Keratinocyte (primary cell): ENCODE data around the gene CDC14A. TPM values are rescaled to one million over a fixed set of nuclear protein-coding genes. Genes with fewer than 3 reads are reported as not detected.

ENCODE experiments used
- DNase-seq: peaks from one replicate; pipeline ENCODE4 v3.0.0-alpha.2; 2011; ENCODE audit warnings: low read depth, missing footprints, low spot score
- FAIRE-seq: peaks from 2 replicates; lab custom pipeline; 2011; peaks lifted over from hg19 to GRCh38; lab: Jason Lieb, UNC
- H2AFZ ChIP-seq: 2 replicates; pipeline ENCODE4 v1.6.0; 2012; ENCODE audit warnings: low read length, control low read depth, inconsistent platforms; ENCODE audit not compliant: control insufficient read depth
- H3K27ac ChIP-seq: 2 replicates; pipeline ENCODE4 v1.5.1; 2011; ENCODE audit warnings: low read length; ENCODE audit not compliant: control insufficient read depth, insufficient read depth
- H3K27me3 ChIP-seq: 3 replicates; pipeline ENCODE4 v1.6.0; 2011; ENCODE audit warnings: low read length; ENCODE audit not compliant: control insufficient read depth, insufficient read depth; ENCODE audit errors: extremely low read depth
- H3K36me3 ChIP-seq, 2 experiments: 2 replicates in 1 of 2; 3 replicates in 1 of 2; pipeline ENCODE4 v1.5.1; 2011; ENCODE audit warnings: low read length in 2 of 2, mild to moderate bottlenecking in 1 of 2; ENCODE audit not compliant: control insufficient read depth in 2 of 2, insufficient read depth in 2 of 2; ENCODE audit errors: extremely low read depth in 1 of 2
- H3K4me1 ChIP-seq: 3 replicates; pipeline ENCODE4 v1.5.1; 2011; ENCODE audit warnings: low read length; ENCODE audit not compliant: control insufficient read depth, insufficient read depth; ENCODE audit errors: extremely low read depth
- H3K4me2 ChIP-seq: 3 replicates; pipeline ENCODE4 v1.6.0; 2011; ENCODE audit warnings: low read depth, low read length; ENCODE audit not compliant: control insufficient read depth, insufficient read depth; ENCODE audit errors: extremely low read depth
- H3K4me3 ChIP-seq, 3 experiments: fragments of 200-600 bp in 1 of 3; sonication (generic) in 1 of 3; 2 replicates in 2 of 3; 3 replicates in 1 of 3; pipeline ENCODE4 v1.5.1; 2011 to 2016; ENCODE audit warnings: low read length in 3 of 3, mild to moderate bottlenecking in 3 of 3, control low read depth in 2 of 3, inconsistent platforms in 1 of 3, low read depth in 1 of 3, mixed read lengths in 1 of 3, mixed run types in 1 of 3, moderate library complexity in 1 of 3; ENCODE audit not compliant: control insufficient read depth in 2 of 3, insufficient read depth in 2 of 3; ENCODE audit errors: extremely low read depth in 1 of 3
- H3K79me2 ChIP-seq: 2 replicates; pipeline ENCODE4 v1.6.0; 2012; ENCODE audit warnings: low read length; ENCODE audit not compliant: control insufficient read depth, insufficient read depth
- H3K9ac ChIP-seq: 3 replicates; pipeline ENCODE4 v1.6.0; 2011; ENCODE audit warnings: low read length; ENCODE audit not compliant: control insufficient read depth, insufficient read depth; ENCODE audit errors: extremely low read depth
- H3K9me1 ChIP-seq: 3 replicates; pipeline ENCODE4 v1.6.0; 2011; ENCODE audit warnings: low read length; ENCODE audit not compliant: control insufficient read depth, insufficient read depth; ENCODE audit errors: extremely low read depth
- H3K9me3 ChIP-seq: 2 replicates; pipeline ENCODE4 v1.5.1; 2012; ENCODE audit warnings: low read depth, low read length; ENCODE audit not compliant: control insufficient read depth
- H4K20me1 ChIP-seq: 3 replicates; pipeline ENCODE4 v1.6.0; 2011; ENCODE audit warnings: low read length; ENCODE audit not compliant: control insufficient read depth, insufficient read depth; ENCODE audit errors: extremely low read depth
- EZH2 ChIP-seq: IDR thresholded peaks from one replicate; pipeline ENCODE4 v1.6.1; 2012; ENCODE audit warnings: inconsistent platforms, mild to moderate bottlenecking, low read length, moderate library complexity
- dilution Hi-C: fragments of 300-500 bp; cut with MboI; formaldehyde crosslinking; loops from one replicate; pipeline ENCODE4 v1.7.0; 2020; ENCODE audit warnings: low sequenced_read_pairs; ENCODE audit not compliant: extremely low pct_ligation_motif_present
- polyA plus RNA-seq, 5 experiments: library from polyadenylated mRNA; depleted of rRNA in 3 of 5; stranded (reverse) in 3 of 5; stranded (forward) in 1 of 5; unstranded in 1 of 5; fragments of >200 nt; gene quantifications; 1 replicate in 1 of 5; 2 replicates in 3 of 5; 3 replicates in 1 of 5; pipeline versions ENCODE4 v1.2.1 to v1.2.3, GENCODE V29; 2011 to 2012; ENCODE audit warnings: missing spikeins in 2 of 5, low read depth in 1 of 5, low replicate concordance in 1 of 5
- TF ChIP-seq, protein P1 (sequence below), 3 experiments: IDR thresholded peaks in 1 of 3; conservative IDR thresholded peaks in 1 of 3; optimal IDR thresholded peaks in 1 of 3; 2 replicates in 2 of 3; 3 replicates in 1 of 3; pipeline versions ENCODE3 to v1.5.1; 2011; ENCODE audit warnings: low read length in 3 of 3, mild to moderate bottlenecking in 3 of 3, moderate library complexity in 2 of 3, control low read depth in 1 of 3, inconsistent platforms in 1 of 3; ENCODE audit not compliant: insufficient read depth in 2 of 3; ENCODE audit errors: extremely low read depth in 1 of 3

CDC14A gene
- polyA plus RNA-seq, 1 donor (not counting 4 experiments of a cell fraction or from before 2014, with no cell fraction given): 2.2 TPM

DNA sequence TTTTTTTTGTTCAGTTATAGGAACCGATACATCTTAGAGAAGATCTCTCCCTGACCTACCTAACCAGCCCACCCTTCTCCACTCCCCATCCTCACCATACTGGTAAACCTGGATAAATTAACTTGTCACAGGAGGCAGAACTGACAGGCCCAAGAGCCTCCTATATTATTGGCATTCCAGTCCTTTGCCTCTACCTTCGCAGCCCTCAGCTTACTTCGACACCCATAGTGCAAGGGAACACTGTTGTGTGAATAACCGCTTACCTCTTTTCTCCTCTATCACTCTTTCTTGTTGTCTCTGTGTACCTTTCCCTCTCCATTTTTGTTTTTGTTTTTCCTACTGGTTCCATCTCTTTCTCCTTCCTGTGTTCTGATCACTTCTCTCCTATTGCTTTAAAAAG, 58.7 kb downstream of the CDC14A start:
- no peak overlapping the region for H2AFZ ChIP-seq
- dilution Hi-C loops: no loop called here
- H3K4me2 ChIP-seq: no peak overlapping the region
- FAIRE-seq (no peak), DNase-seq (no peak)
- H4K20me1 ChIP-seq: no peaks in the 10 kb centered on the region
- no peak overlapping the region for H3K4me3 ChIP-seq
- H3K27ac ChIP-seq: no peak overlapping the region
- no peaks in the 10 kb centered on the region for H3K36me3 ChIP-seq
- no peaks in the 10 kb centered on the region for H3K9me3 ChIP-seq
- H3K9ac ChIP-seq: no peak overlapping the region
- H3K9me1 ChIP-seq: no peaks in the 10 kb centered on the region
- H3K79me2 ChIP-seq: no peaks in the 10 kb centered on the region
- no peaks in the 10 kb centered on the region for H3K27me3 ChIP-seq
- TF ChIP-seq, protein P1, sequence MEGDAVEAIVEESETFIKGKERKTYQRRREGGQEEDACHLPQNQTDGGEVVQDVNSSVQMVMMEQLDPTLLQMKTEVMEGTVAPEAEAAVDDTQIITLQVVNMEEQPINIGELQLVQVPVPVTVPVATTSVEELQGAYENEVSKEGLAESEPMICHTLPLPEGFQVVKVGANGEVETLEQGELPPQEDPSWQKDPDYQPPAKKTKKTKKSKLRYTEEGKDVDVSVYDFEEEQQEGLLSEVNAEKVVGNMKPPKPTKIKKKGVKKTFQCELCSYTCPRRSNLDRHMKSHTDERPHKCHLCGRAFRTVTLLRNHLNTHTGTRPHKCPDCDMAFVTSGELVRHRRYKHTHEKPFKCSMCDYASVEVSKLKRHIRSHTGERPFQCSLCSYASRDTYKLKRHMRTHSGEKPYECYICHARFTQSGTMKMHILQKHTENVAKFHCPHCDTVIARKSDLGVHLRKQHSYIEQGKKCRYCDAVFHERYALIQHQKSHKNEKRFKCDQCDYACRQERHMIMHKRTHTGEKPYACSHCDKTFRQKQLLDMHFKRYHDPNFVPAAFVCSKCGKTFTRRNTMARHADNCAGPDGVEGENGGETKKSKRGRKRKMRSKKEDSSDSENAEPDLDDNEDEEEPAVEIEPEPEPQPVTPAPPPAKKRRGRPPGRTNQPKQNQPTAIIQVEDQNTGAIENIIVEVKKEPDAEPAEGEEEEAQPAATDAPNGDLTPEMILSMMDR (optimal IDR thresholded peaks at IDR 0.05 in 1 of 3, IDR thresholded peaks at IDR 0.05 in 1 of 3, conservative IDR thresholded peaks at IDR 0.05 in 1 of 3; ENCODE audit: extremely low read depth in 1 of 3, insufficient read depth in 2 of 3, low read length in 3 of 3): no peak
- TF ChIP-seq EZH2: no peak
- no peaks in the 10 kb centered on the region for H3K4me1 ChIP-seq

DNA sequence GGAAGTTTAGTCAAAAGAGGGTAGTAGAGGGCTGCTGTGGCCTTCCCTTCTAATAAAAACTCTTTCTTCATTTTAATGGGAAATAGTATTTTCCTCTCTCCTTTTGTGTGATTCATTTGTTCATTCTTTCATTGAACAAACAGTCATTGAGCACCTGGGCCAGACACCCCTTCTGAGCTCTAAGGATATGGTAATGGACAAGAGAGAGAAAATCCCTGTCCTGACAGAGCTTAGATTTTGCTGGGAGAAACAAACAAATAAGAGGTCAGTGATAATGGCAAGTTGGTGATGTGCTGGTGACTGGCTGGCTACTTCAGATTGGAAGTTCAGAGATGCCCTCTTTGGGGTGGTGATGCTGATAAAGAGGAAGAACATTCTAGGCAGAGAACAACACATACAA, 59.3 kb downstream of the CDC14A start:
- TF ChIP-seq, protein P1 (optimal IDR thresholded peaks at IDR 0.05 in 1 of 3, IDR thresholded peaks at IDR 0.05 in 1 of 3, conservative IDR thresholded peaks at IDR 0.05 in 1 of 3; ENCODE audit: extremely low read depth in 1 of 3, insufficient read depth in 2 of 3, low read length in 3 of 3): no peak
- no peak for TF ChIP-seq EZH2

More for the DNA sequence above, 59.3 kb downstream of the CDC14A start:
- Histone ChIP-seq H3K9me1 (no peaks in the 10 kb centered on the region), H3K4me2 (no peak overlapping the region), H3K79me2 (no peaks in the 10 kb centered on the region), H2AFZ (no peak overlapping the region), H3K27me3 (no peaks in the 10 kb centered on the region), H3K4me1 (no peaks in the 10 kb centered on the region), H3K27ac (no peak overlapping the region), H3K4me3 (no peak overlapping the region), H3K9ac (no peak overlapping the region), H3K9me3 (no peaks in the 10 kb centered on the region), H3K36me3 (no peaks in the 10 kb centered on the region), H4K20me1 (no peaks in the 10 kb centered on the region)
- FAIRE-seq: no peak
- dilution Hi-C loops: no loop called here
- DNase-seq: no peak
